HG03571 (cell line): ENCODE data around the gene SLC17A8.

Experiments used
- ATAC-seq: cut with Tn5 transposase; IDR thresholded peaks from one replicate; pipeline ENCODE4 v1.9.1; 2021; ENCODE audit not compliant: unreplicated experiment

Gene SLC17A8

GRCh38 chr12:100368066-100368465 lies 11.2 kb downstream of the SLC17A8 start:
- ATAC-seq: no peak

GRCh38 chr12:100371146-100371545 lies 14.3 kb downstream of the SLC17A8 start:
- no peak for ATAC-seq

- ATAC-seq: no peak
Measured at GRCh38 chr12:100372853-100373640, 16.2 kb downstream of the SLC17A8 start.

- no peak for ATAC-seq
Measured at GRCh38 chr12:100375038-100375735, 18.3 kb downstream of the SLC17A8 start.

GRCh38 chr12:100376161-100376560 lies 19.3 kb downstream of the SLC17A8 start:
- no peak for ATAC-seq

GRCh38 chr12:100381379-100381778 lies 24.5 kb downstream of the SLC17A8 start:
- ATAC-seq: no peak

GRCh38 chr12:100382338-100382737 lies 25.5 kb downstream of the SLC17A8 start:
- no peak for ATAC-seq

GRCh38 chr12:100383586-100384558 lies 27.0 kb downstream of the SLC17A8 start:
- no peak for ATAC-seq

- no peak for ATAC-seq
Measured at GRCh38 chr12:100384559-100384935, 27.7 kb downstream of the SLC17A8 start.

- no peak for ATAC-seq
Measured at GRCh38 chr12:100388382-100388781, 31.5 kb downstream of the SLC17A8 start.

- ATAC-seq: no peak
Measured at GRCh38 chr12:100391856-100392255, 35.0 kb downstream of the SLC17A8 start.

- ATAC-seq: no peak
Measured at GRCh38 chr12:100393200-100393599, 36.3 kb downstream of the SLC17A8 start.

GRCh38 chr12:100395811-100396210 lies 38.9 kb downstream of the SLC17A8 start:
- no peak for ATAC-seq

GRCh38 chr12:100398307-100398706 lies 41.4 kb downstream of the SLC17A8 start:
- no peak for ATAC-seq

GRCh38 chr12:100399095-100399494 lies 42.2 kb downstream of the SLC17A8 start:
- no peak for ATAC-seq

GRCh38 chr12:100401660-100402059 lies 44.8 kb downstream of the SLC17A8 start:
- no peak for ATAC-seq

- no peak for ATAC-seq
Measured at GRCh38 chr12:100402763-100403162, 45.9 kb downstream of the SLC17A8 start.

- ATAC-seq: no peak
Measured at GRCh38 chr12:100403446-100403845, 46.6 kb downstream of the SLC17A8 start.

GRCh38 chr12:100404769-100405407 lies 48.0 kb downstream of the SLC17A8 start:
- no peak for ATAC-seq

GRCh38 chr12:100413001-100413400 lies 56.1 kb downstream of the SLC17A8 start:
- ATAC-seq: no peak

GRCh38 chr12:100414739-100415138 lies 57.9 kb downstream of the SLC17A8 start:
- no peak for ATAC-seq
